ENCODE measurements around the gene OR5T2.
"Not testable (repeated sequence)": the region's sequence is repeated elsewhere in the genome, so short reads cannot be mapped to it uniquely, and the experiment has no call there.

The OR5T2 gene

DNA sequence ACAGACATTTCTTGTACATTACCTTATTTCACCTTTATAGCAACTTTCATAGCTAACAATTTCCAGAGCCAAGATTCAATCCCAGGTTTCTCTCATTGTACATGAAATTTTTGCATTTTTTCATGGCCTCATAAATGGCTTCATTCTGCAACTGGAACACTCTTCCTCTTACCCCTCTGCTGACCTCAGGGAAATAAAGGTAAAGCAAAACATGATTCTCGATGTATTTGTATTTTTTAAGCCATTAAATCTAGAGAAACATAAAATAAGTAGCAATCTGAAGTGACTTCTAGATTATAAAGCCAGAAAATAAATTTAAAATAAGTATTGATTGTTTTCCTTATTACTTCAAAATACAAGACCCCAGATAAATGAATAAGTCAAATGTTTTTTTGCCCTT lies at the start of gene OR5T2:
OR5T2 (minus strand) TSS at position 101 of the 400 bp plus-strand sequence. CDS start 1,193 bp downstream, outside the sequence.
- DNase-seq = no peak

DNA sequence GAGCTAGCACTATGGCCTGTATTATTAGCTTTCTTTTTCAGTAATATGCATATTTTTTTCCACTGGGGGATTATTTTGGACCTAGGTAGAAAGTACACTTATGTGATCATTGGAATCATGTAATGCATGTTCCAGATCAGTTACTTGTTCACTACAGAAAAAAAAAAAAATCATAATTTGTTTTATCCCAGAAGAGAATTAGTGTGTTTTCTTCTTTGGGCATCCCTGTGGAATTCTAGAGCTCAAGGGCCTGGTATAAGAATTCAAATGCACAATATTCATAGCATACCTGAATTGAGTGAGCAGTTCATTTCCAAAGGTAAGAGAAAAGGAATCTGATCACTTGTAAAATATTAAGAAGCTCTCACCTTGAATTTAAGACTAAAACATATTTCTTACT lies 39.8 kb upstream of the OR5T2 start, which contains the start of gene OR5T1:
OR5T1 (plus strand) TSS at position 301 of the 400 bp plus-strand sequence. CDS start 1,485 bp downstream, outside the sequence.
- no peak for DNase-seq

DNA sequence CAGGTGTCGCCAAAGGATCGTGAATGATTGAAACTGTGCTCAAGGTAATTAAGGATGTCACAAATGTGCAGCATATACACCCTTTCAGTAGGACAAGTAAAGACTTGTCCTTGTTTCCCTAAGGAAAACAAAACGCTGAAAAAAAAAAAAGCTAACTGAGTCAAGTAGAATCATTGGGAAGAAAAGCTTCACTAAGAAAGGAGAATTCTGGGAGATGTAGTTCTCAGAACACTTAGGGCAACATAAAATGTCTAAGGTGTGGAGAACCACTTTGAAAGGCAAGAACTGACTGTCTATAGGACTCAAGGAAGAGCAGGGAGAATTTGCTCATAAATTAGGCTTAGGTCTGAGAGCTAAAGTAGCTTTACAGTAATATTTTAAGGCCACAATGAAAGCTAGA lies 37.0 kb upstream of the OR5T2 start:
- DNase-seq = no peak

DNA sequence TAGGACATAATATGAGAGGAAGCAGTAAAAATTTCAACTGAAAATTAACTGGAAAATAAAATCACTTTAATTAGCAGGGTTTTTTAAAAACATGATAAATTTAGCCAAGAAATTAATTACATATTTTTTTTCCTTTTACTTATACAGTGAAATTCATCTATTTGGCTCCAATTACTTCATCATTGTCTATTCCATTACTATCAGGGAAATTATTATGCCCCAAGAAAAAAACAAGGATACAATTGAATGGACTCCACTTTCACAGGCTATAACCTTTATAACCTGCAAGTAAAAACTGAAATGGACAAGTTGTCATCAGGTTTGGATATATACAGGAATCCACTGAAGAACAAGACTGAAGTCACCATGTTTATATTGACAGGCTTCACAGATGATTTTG lies 17.9 kb upstream of the OR5T2 start, which contains the start of gene OR5T3:
OR5T3 (plus strand) TSS at position 301 of the 400 bp plus-strand sequence; CDS start at position 301, 0 bp downstream.
- DNase-seq = no peak

DNA sequence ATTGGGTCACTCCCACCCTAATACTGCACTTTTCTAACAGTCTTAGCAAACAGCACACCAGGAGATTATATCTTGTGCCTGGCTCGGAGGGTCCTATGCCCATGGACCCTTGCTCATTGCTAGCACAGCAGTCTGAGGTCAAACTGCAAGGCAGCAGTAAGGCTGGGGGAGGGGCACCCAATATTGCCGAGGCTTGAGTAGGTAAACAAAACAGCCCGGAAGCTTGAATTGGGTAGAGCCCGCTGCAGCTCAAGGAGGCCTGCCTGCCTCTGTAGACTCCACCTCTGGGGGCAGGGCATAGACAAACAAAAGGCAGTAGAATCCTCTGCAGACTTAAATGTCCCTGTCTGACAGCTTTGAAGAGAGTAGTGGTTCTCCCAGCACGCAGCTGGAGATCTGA lies 14.3 kb downstream of the OR5T2 start:
- not testable (repeated sequence) for DNase-seq

DNA sequence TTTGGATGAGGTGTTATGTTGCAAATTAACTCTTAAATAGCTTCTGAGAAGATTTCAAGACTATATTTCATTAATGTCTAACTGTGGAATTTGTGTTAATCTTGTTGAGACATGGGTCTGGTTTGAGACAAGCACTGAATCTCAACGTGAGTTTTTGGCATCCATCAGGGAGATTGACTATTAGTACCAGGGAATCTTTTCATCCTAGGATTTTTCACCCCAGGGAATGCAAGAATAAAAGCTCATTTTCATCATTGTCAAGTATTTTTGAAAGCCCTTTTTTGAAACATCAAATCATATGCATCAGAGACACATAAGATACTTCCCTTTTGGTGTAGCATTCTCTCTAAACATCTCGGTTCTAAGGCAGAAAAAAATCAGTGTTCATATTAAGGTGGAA lies 19.5 kb downstream of the OR5T2 start:
- no peak for DNase-seq

DNA sequence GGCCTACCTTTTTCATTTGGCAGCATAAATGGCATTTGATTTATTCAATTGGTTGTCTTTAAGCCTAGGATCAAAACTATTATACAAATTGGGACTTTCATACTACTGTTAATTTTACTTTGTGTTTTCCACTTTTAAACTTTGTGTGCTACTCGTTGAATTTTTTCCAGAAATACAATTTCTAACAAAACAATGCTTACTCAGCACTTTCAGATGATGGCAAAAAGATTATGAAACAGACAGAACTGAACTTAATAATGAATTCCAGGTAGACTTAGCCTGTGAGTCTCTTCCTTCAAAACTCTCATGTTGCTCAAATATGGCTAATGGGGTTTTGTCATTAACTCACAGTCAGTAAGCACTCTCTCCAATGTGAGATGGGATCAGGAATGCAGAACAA lies 26.3 kb downstream of the OR5T2 start:
- DNase-seq = no peak

DNA sequence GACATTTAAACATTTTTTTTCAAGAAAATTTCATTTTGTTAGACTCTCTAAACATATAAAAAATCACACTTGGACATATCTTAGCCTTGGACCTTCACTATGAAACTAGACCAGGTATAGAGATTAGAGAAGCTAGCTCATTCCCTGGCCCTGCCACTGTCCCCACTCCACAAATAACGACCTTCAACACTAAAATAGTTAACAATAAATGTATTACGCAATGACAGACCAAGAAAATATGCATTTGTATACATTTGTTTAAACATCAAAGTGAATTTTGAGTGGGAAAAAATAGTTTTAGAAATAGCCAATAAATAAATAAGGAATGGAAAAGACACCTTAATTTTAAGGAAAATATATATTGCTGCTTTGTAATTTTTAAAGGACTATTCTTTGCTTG lies 36.7 kb downstream of the OR5T2 start:
- no peak for DNase-seq

DNA sequence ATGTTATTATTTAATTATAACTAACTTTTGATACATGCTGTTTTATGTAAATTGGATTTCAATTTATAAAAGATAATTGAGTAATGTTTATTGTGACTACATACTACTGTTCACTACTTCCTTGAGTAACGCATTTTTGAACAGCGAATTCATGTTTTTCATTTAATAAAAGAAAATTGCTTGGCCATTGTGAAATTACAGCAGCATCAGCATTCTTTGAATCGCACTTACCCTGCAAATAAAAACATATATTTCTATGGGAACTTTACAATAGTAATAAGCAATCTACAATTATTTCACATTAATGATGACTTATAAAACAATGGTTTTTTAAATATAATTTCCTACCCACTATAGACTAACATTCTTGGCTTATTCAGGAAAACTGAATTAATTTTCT lies 37.4 kb downstream of the OR5T2 start:
- DNase-seq = no peak

DNA sequence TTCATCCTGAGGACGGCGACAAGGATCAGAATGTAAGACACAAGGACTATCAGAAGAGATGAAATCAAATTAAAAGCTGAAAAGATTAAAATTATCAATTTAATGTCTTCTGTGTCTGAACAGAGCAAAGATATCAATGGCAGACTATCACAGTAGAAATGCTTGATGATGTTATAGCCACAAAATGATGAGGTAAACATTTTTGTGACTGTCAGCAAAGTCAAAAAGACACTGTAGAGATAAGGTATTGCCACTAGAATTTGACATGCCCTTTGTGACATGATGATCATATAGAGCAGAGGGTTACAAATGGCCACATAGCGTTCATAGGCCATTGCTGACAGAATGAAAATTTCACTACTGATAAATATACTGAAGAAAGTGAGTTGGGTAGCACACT lies 45.5 kb downstream of the OR5T2 start:
- DNase-seq = no peak

DNA sequence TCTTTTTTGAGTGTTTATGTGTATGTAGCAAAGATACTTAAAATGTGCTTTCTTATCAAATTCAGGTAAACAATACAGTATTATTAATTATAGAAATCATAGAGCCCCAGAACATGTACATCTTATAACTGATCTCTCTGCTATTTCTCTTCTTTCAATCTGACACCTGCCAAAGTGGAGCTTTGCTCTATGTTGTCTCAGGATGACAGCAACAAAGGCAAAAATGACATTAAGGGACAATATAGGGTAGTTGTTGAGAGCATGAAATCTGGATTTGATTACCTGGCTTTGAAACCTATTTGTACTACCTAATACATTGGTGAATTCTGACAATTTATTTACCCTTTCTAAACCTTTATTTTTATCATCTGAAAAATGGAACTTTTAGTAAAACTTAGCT lies 50.6 kb downstream of the OR5T2 start:
- no peak for DNase-seq
